NCI-H774 (cell line): Measurements from ENCODE around the gene CCDC198.

ENCODE experiments used
- DNase-seq: peaks from one replicate; lab custom pipeline; 2025; lab: John Stamatoyannopoulos, UW

The CCDC198 gene

GRCh38 chr14:57493467-57494181, at the start of gene CCDC198:
CCDC198 (minus strand) TSS chr14:57493857; CDS start chr14:57493715, 142 bp downstream.
- DNase-seq = no peak

- no peak for DNase-seq
These were observed 39.6 kb upstream of the CCDC198 start for GRCh38 chr14:57533214-57533613.

GRCh38 chr14:57530571-57530970, 36.9 kb upstream of the CCDC198 start:
- DNase-seq = no peak

GRCh38 chr14:57526942-57527341, 33.3 kb upstream of the CCDC198 start:
- no peak for DNase-seq

GRCh38 chr14:57519043-57519442, 25.4 kb upstream of the CCDC198 start:
- no peak for DNase-seq

- no peak for DNase-seq
These were observed 18.6 kb upstream of the CCDC198 start for GRCh38 chr14:57512220-57512619.

GRCh38 chr14:57508756-57509155, 15.1 kb upstream of the CCDC198 start:
- DNase-seq = no peak

GRCh38 chr14:57502586-57503254, 9.1 kb upstream of the CCDC198 start:
- DNase-seq = no peak

GRCh38 chr14:57501039-57501557, 7.4 kb upstream of the CCDC198 start:
- DNase-seq = no peak

- no peak for DNase-seq
These were observed 5.0 kb upstream of the CCDC198 start for GRCh38 chr14:57498659-57499058.

- DNase-seq = no peak
These were observed 4.4 kb upstream of the CCDC198 start for GRCh38 chr14:57498035-57498434.

- DNase-seq = no peak
These were observed 1.8 kb upstream of the CCDC198 start for GRCh38 chr14:57495416-57495815.

GRCh38 chr14:57492859-57493258, 798 bp downstream of the CCDC198 start:
- DNase-seq = no peak

GRCh38 chr14:57491640-57492039, 2.0 kb downstream of the CCDC198 start:
- no peak for DNase-seq

- DNase-seq = no peak
These were observed 5.9 kb downstream of the CCDC198 start for GRCh38 chr14:57487771-57488170.

GRCh38 chr14:57486767-57487379, 6.8 kb downstream of the CCDC198 start:
- no peak for DNase-seq

- no peak for DNase-seq
These were observed 8.0 kb downstream of the CCDC198 start for GRCh38 chr14:57485635-57486034.

GRCh38 chr14:57482120-57482519, 11.5 kb downstream of the CCDC198 start:
- DNase-seq = no peak

- no peak for DNase-seq
These were observed 13.6 kb downstream of the CCDC198 start for GRCh38 chr14:57480051-57480450.

- DNase-seq = no peak
These were observed 14.5 kb downstream of the CCDC198 start for GRCh38 chr14:57479197-57479596.

GRCh38 chr14:57478050-57478449, 15.6 kb downstream of the CCDC198 start:
- no peak for DNase-seq

GRCh38 chr14:57470909-57471308, 22.7 kb downstream of the CCDC198 start:
- no peak for DNase-seq
